Left cardiac atrium (tissue), 4 donors: ENCODE results near the gene ASB13. TPM values are rescaled to one million over a fixed set of nuclear protein-coding genes. Genes with fewer than 3 reads are reported as not detected.

Experiments
- ATAC-seq, 2 donors: fragments of 200-7000 bp; cut with Tn5 transposase; one replicate each; pipeline ENCODE4 v1.9.1; 2020; ENCODE audit warnings: mild to moderate bottlenecking in 2 of 2, moderate library complexity in 2 of 2
- DNase-seq: peaks from one replicate; pipeline ENCODE4 v3.0.0-alpha.2; 2020
- intact Hi-C, 2 donors: fragments of 100-400 bp; cut with DNase I; formaldehyde crosslinking; loops; one replicate each; pipeline versions ENCODE4 v1.14.1 to v1.15.1; 2022 to 2023
- total RNA-seq, 2 donors: library from RNA; stranded (reverse); fragmentation: NEBNext Ultra II Directional; extraction: Animal tissue kit (Norgen Biotek cat#: 25700); gene quantifications; one replicate each; pipeline ENCODE4 v1.2.1, GENCODE V29; 2021
- donor health status: DM: no; HTN: yes; CAD: no.
- donor health status: DM: no; HTN: yes; CAD: no; lungs with severe emphysema.
- donor health status: DM: yes; HTN: yes; CAD: no.
- donor health status: Dilated cardiomyopathy.

Gene ASB13
- total RNA-seq, 2 donors from 2014 or later, result 17.1 to 19.1 TPM

- no peak for ATAC-seq
Observed at GRCh38 chr10:5678397-5679036, 12.1 kb upstream of the ASB13 start.

GRCh38 chr10:5670662-5671375 lies 4.4 kb upstream of the ASB13 start:
- intact Hi-C loops, result no loop called here
- ATAC-seq (no peak), DNase-seq (no peak)

More at GRCh38 chr10:5678397-5679036, 12.1 kb upstream of the ASB13 start:
- DNase-seq, result no peak
- intact Hi-C loops, result loop anchor here in 1 of 2 donors (2.0 kb wide), 1 partner anchor 56 kb away; no protein-coding TSS in a partner anchor

GRCh38 chr10:5669604-5670003 lies 3.2 kb upstream of the ASB13 start:
- intact Hi-C loops, result no loop called here
- ATAC-seq, result no peak

GRCh38 chr10:5668429-5668828 lies 2.0 kb upstream of the ASB13 start:
- intact Hi-C loops, result no loop called here
- no peak for ATAC-seq

More at GRCh38 chr10:5669604-5670003, 3.2 kb upstream of the ASB13 start:
- DNase-seq, result no peak

GRCh38 chr10:5666841-5667630 lies 641 bp upstream of the ASB13 start:
- intact Hi-C loops, result no loop called here
- no peak for ATAC-seq
- DNase-seq, result no peak

More at GRCh38 chr10:5668429-5668828, 2.0 kb upstream of the ASB13 start:
- DNase-seq, result no peak

GRCh38 chr10:5665373-5666007 lies 905 bp downstream of the ASB13 start:
- no peak for DNase-seq
- intact Hi-C loops, result no loop called here
- no peak for ATAC-seq

- intact Hi-C loops, result no loop called here
- ATAC-seq (no peak), DNase-seq (no peak)
Observed at GRCh38 chr10:5663692-5664427, 2.5 kb downstream of the ASB13 start.

- intact Hi-C loops, result no loop called here
- ATAC-seq (no peak), DNase-seq (no peak)
Observed at GRCh38 chr10:5662708-5663579, 3.5 kb downstream of the ASB13 start.

- intact Hi-C loops, result no loop called here
- ATAC-seq, result no peak
- DNase-seq, result no peak
Observed at GRCh38 chr10:5661043-5661442, 5.4 kb downstream of the ASB13 start.

GRCh38 chr10:5659702-5660528 lies 6.5 kb downstream of the ASB13 start:
- intact Hi-C loops, result no loop called here
- DNase-seq (peak; percentile 51), ATAC-seq (peak; percentile 23 to 66)

- intact Hi-C loops, result no loop called here
- DNase-seq (no peak), ATAC-seq (peak in 1 of 2 donors; percentile 11)
Observed at GRCh38 chr10:5658871-5659618, 7.3 kb downstream of the ASB13 start.

- ATAC-seq, result no peak
- DNase-seq, result no peak
- intact Hi-C loops, result no loop called here
Observed at GRCh38 chr10:5656737-5657579, 9.4 kb downstream of the ASB13 start.

- DNase-seq, result no peak
- no peak for ATAC-seq
- intact Hi-C loops, result no loop called here
Observed at GRCh38 chr10:5655121-5655520, 11.3 kb downstream of the ASB13 start.

GRCh38 chr10:5654218-5654755 lies 12.1 kb downstream of the ASB13 start:
- intact Hi-C loops, result no loop called here
- DNase-seq (no peak), ATAC-seq (no peak)

GRCh38 chr10:5652746-5653145 lies 13.6 kb downstream of the ASB13 start:
- ATAC-seq, result no peak
- DNase-seq, result no peak
- intact Hi-C loops, result no loop called here
